GM21528 (cell line): ENCODE measurements around the gene AKAP13.
A peak's percentile ranks its signal among the peaks of the same experiment; 100 is the strongest.
"Not testable (repeated sequence)": the region's sequence is repeated elsewhere in the genome, so short reads cannot be mapped to it uniquely, and the experiment has no call there.

Experiments used
- ATAC-seq: cut with Tn5 transposase; IDR thresholded peaks from one replicate; pipeline ENCODE4 v1.9.1; 2021; ENCODE audit warnings: mild to moderate bottlenecking, moderate library complexity; ENCODE audit not compliant: unreplicated experiment, low FRiP score

The AKAP13 gene

GRCh38 chr15:85639752-85640381 lies 259.5 kb downstream of the AKAP13 start:
- ATAC-seq = no peak

- ATAC-seq = no peak
Observed at GRCh38 chr15:85642065-85642692, 261.8 kb downstream of the AKAP13 start.

- ATAC-seq = no peak
Observed at GRCh38 chr15:85642693-85643066, 262.3 kb downstream of the AKAP13 start.

DNA sequence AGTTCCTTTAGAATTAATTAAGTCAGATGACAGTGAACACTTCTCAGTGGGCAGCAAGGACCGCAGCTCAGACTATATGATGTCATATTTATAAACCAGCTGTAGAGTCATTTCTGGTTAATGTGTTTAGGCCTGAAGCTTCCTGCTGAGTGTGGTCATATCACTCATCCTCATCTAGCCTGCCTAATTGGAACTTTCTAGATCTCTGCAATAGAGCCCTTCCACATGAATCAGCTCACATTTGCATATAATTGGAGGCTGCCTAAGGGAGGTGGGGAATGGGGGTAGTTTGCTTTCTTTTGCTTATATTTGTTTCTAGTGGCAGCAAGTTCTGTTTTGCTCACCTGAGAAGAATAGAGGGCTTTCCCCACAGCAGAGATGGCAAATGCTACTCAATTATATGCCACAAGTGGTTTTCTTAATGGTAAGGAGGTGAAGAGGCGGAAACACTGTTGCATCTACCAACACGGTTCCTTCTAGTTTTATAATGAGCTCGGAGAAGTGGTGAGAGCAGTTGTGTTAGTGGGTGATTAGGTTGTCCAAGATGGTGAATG lies 266.2 kb downstream of the AKAP13 start:
- peak; percentile 65 for ATAC-seq

DNA sequence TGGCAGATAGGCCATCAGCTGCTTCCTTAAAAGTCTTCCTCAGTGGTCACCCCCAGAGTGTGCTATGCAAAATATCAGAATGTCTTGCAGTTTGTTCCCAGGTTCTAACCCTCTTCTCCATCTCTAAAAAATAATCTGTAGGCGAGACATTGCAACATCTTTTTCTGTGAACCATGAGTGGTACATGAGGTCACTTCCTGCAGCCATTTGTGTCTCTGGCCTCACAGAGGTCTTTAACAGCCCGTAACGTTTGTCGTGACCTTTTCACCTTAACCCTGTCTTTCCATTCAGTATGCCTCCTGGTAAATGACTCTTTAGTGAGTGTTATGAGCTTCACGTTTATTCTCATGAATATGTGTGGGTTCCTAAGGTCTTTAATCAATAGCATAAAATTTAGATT lies 269.0 kb downstream of the AKAP13 start:
- ATAC-seq = no peak

GRCh38 chr15:85651548-85651947 lies 271.1 kb downstream of the AKAP13 start:
- no peak for ATAC-seq

DNA sequence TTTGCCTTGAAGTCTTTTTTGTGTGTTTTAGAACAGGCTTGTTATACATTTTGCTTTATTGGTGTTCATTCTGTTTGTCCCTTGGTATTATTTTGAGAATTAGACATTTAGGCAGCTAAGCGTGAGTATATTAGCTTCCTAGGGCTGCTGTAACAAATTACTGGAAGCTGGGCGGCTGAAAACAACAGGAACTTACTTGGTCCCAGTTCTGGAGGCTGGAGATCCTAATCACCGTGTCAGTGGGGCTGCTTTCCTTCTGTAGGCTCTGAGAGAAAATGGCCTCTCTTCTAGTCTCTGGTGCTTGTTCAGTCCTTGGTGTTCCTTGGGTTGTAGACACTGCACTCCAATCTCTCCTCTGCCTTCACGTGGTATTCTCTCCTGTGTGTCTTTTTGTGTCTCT lies 272.1 kb downstream of the AKAP13 start:
- ATAC-seq = no peak

DNA sequence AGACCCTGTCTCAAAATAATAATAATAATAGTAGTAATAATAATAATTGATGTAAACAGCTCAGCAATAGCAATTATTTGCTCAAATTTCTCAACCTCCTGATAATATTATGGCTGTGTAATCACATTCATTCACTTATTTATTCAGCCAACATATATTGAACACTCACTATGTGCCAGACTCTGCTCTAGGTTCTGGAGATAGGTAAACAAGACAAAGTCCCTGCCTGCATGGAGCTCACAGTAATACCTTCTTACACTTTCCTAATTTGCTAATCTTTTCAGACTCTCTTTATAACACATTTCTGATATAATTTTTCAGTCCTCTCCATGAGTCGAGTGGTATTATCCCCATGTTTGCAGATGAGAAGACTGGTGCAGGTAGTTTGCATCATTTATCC lies 276.7 kb downstream of the AKAP13 start:
- no peak for ATAC-seq

GRCh38 chr15:85658816-85659215 lies 278.4 kb downstream of the AKAP13 start:
- no peak for ATAC-seq

DNA sequence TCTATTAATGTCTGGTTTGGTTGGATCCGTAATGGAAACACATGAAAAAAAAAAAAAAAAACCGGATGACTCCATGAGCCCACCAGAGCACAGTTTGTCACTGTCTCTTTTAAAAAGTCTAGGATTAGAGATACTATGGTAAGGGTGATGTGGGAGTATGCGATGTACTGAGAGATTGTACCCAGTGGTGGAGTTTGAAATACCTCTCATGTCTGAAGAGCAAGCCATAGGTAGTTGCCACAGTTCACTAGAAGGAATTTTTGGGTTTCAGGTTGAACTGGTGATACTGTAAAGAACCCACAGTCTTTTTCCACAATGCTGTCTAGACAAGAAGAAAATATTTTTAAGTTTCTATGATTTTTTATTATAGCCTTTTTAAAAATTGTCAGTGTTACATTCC lies 281.5 kb downstream of the AKAP13 start:
- no peak for ATAC-seq

GRCh38 chr15:85665677-85666076 lies 285.3 kb downstream of the AKAP13 start:
- ATAC-seq = not testable (repeated sequence)

- ATAC-seq = peak; percentile 90
Observed at GRCh38 chr15:85667491-85668424, 287.4 kb downstream of the AKAP13 start.

- ATAC-seq = no peak
Observed at GRCh38 chr15:85671156-85671555, 290.8 kb downstream of the AKAP13 start.

DNA sequence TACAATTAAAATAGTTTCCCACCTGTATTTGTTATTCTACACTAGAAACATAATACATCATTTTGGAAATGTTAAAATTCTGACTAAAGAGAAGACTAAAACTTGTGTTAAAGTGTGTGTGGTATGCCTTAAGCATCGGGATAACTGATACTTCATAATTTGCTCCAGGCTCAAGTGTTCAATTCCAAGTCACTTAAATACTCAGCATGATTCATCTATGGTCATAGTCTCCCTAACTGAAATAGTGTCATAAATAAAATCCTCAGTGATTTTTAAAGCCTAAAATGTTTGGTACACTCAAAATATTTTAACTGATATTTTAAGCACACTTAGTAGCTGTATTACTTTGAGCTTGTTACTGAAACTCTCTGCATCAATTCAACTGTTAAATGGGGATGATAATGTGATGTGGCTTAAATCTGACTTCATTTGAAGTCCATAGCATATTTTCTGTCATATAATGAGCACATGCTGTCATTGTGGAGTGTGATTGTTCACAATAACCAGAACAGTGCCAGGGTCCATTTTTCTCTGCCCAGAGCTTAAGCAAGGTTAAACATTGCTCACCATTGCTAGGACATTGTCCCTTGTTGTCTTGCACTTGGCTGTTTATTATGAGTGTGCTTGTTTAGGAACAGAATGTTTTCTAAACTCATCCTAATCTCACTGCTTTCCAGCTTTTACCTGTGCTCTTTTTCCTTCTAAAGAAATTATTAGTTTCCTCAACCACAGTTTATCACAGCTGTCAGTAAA lies 292.1 kb downstream of the AKAP13 start:
- no peak for ATAC-seq

- ATAC-seq = no peak
Observed at GRCh38 chr15:85673326-85673725, 292.9 kb downstream of the AKAP13 start.

DNA sequence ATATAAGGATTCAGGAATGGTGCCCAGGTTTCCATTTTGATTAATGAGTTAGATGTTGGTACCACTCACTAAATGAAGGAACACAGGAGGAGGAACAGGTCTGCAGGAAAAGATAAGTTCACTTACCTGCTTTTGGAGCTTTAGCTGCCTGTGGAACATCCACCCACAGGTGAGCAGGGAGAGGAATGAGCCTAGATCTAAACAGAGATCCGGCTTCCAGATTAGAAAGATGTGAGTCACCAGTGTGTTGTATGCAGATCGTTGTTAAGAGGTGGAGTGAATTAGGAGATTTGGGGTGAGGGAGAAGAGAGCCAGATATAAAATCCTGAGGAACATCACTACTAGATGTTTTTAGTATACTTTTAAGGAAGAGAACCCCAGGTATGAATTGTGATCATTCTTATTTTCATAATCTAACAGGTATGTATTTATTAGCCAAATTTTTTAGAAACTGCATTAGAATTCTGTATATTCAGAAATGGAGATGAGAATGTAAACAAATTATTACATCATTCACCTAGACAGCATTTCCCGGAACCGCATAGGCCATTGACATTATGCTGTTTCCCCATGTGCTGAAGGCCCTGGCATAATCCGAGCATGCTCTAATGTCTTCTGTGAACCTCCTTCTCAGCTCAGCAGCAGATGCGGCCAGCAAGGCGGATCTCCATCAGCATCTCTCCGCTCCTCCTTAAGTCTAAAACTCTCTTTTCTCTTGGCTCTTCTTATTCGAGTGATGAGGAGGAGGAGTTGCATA lies 296.1 kb downstream of the AKAP13 start:
- no peak for ATAC-seq

DNA sequence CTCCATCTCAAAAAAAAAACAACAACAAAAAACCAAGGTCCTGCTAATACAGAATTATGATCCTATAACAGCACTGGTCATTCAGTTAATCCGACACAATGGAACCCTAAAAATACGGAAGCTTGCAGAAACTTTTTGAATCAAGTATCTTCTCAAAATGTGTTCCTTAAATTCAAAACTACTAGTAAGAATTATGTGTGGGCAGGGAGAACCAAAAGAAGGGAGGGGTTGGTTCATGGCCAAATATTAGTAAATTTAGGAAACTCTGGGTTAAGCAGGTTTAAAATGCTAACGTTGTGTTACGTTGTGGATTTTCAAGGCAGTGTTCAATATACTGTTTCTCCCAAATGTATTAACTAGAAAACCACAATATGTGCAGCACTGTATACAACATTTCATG lies 298.8 kb downstream of the AKAP13 start:
- ATAC-seq = no peak

DNA sequence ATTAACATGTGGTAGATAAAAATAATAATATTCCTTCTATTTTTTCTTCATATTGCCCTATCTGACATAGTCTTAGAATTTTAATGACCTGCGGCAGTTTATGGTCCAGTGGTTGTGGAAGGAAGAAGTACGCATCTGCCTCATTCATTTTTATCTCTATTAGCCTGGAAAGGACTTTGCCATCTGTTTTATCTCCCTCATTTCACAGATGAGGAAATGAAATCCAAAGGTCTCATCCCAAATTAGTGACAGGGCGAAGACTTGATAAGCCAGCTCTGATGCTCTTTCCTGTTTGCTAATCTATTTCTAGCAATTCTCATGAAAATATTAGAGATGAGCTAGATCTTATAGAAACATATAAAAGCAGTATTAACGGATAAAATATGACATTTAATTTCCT lies 301.0 kb downstream of the AKAP13 start:
- ATAC-seq = no peak

DNA sequence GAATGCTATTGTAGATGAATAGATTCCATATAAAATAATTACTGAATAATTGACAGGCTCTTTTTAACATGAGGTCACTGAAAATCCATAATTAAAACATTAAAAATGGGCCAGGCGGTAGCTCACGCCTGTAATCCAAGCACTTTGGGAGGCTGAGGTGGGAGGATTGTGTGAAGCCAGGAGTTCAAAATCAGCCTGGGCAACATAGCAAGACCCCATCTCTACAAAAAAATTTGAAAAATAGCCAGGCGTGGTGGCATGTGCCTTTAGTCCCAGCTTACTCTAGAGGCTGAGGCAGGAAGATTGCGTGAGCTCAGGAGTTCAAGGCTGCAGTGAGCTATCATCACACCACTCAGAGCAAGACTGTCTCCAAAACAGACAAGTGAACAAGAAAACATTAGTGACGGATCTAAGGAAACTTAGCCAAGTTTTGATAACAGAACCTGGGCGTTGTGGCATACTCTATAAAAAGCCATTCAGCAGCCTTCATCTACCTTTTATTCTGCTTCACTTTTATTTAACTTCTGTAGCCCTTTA lies 303.8 kb downstream of the AKAP13 start:
- no peak for ATAC-seq

DNA sequence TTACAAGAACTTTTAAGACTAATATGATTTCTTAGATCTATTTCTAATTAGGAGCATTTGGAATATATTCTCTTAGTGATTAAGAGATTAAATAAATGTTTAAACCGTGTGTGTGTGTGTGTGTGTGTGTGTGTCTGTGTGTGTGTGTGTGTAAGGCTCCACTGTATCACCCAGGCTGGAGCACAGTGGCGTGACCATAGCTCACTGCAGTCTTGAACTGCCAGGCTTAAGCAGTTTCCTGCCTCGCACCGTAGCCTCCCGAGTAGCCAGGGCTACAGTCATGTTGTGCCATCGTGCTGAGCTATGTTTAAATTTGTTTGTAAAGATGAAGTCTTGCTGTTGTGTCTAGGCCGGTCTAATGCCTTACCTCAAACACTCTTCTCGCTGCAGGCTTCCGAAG lies 305.0 kb downstream of the AKAP13 start:
- ATAC-seq = no peak
